Neural progenitor cell (in vitro differentiated cells): ENCODE data around the gene GNG7. TPM values are rescaled to one million over a fixed set of nuclear protein-coding genes. Genes with fewer than 3 reads are reported as not detected.
"Not testable (repeated sequence)": the region's sequence is repeated elsewhere in the genome, so short reads cannot be mapped to it uniquely, and the experiment has no call there.

Source experiments
- DNase-seq: peaks from one replicate; pipeline ENCODE4 v3.0.0-alpha.2; 2016; ENCODE audit warnings: low spot score
- H2AFZ ChIP-seq: fragments of 200-600 bp; sonication (generic); replicated peaks from 2 replicates; pipeline ENCODE4 v1.6.1; 2016; ENCODE audit warnings: antibody characterized with exemption
- H3F3A ChIP-seq: fragments of 200-600 bp; sonication (generic); 2 replicates; pipeline ENCODE4 v1.6.1; 2016; ENCODE audit warnings: antibody characterized with exemption, low read depth
- H3K27ac ChIP-seq: fragments of 200-600 bp; sonication (generic); 2 replicates; pipeline ENCODE4 v1.5.1; 2016; ENCODE audit warnings: mild to moderate bottlenecking
- H3K27me3 ChIP-seq: fragments of 200-600 bp; sonication (generic); 2 replicates; pipeline ENCODE4 v1.6.1; 2016; ENCODE audit warnings: mild to moderate bottlenecking, moderate library complexity
- H3K36me3 ChIP-seq: fragments of 200-600 bp; sonication (generic); 2 replicates; pipeline ENCODE4 v1.5.1; 2016
- H3K4me1 ChIP-seq: fragments of 200-600 bp; sonication (generic); 2 replicates; pipeline ENCODE4 v1.6.1; 2016; ENCODE audit warnings: mixed run types
- H3K4me2 ChIP-seq: fragments of 200-600 bp; sonication (generic); 2 replicates; pipeline ENCODE4 v1.6.1; 2016
- H3K4me3 ChIP-seq: fragments of 200-600 bp; sonication (generic); 2 replicates; pipeline ENCODE4 v1.5.1; 2016
- H3K79me2 ChIP-seq: fragments of 200-600 bp; sonication (generic); 2 replicates; pipeline ENCODE4 v1.6.1; 2016; ENCODE audit warnings: low read depth
- H3K9ac ChIP-seq: fragments of 200-600 bp; sonication (generic); 2 replicates; pipeline ENCODE4 v1.6.1; 2016
- H3K9me3 ChIP-seq: fragments of 200-600 bp; sonication (generic); 2 replicates; pipeline ENCODE4 v1.5.1; 2016; ENCODE audit warnings: low read depth
- H4K20me1 ChIP-seq: fragments of 200-600 bp; sonication (generic); 2 replicates; pipeline ENCODE4 v1.6.1; 2016; ENCODE audit warnings: low read depth
- H3K27ac Mint-ChIP-seq: 3 replicates; pipeline ENCODE4 v1.8.0; 2021; ENCODE audit warnings: mixed read lengths
- H3K27me3 Mint-ChIP-seq: 2 replicates; pipeline ENCODE4 v1.8.0; 2022; ENCODE audit warnings: low read depth, mild to moderate bottlenecking, inconsistent platforms, moderate library complexity, mixed read lengths; ENCODE audit not compliant: insufficient read depth
- H3K36me3 Mint-ChIP-seq: 3 replicates; pipeline ENCODE4 v1.8.0; 2021; ENCODE audit warnings: mixed read lengths
- H3K4me1 Mint-ChIP-seq: 3 replicates; pipeline ENCODE4 v1.8.0; 2021; ENCODE audit warnings: mixed read lengths
- H3K4me3 Mint-ChIP-seq: 3 replicates; pipeline ENCODE4 v1.8.0; 2021; ENCODE audit warnings: mild to moderate bottlenecking, moderate library complexity, mixed read lengths
- H3K9me3 Mint-ChIP-seq: 3 replicates; pipeline ENCODE4 v1.8.0; 2020; ENCODE audit warnings: mixed read lengths
- CTCF ChIP-seq: fragments of 200-600 bp; sonication (generic); IDR thresholded peaks from 2 replicates; pipeline ENCODE4 v1.5.1; 2017; ENCODE audit warnings: antibody characterized with exemption, mild to moderate bottlenecking
- EZH2 ChIP-seq: fragments of 200-600 bp; sonication (generic); IDR thresholded peaks from 2 replicates; pipeline ENCODE4 v1.6.1; 2017; ENCODE audit warnings: antibody characterized with exemption, mild to moderate bottlenecking, moderate library complexity
- EZH2phosphoT487 ChIP-seq: fragments of 200-600 bp; sonication (generic); IDR thresholded peaks from 2 replicates; pipeline ENCODE4 v1.6.1; 2017; ENCODE audit warnings: antibody characterized with exemption
- total RNA-seq: library from RNA; depleted of rRNA; stranded (reverse); fragments of >200 nt; gene quantifications from 2 replicates; pipeline ENCODE4 v1.2.3, GENCODE V29; 2015; ENCODE audit warnings: low replicate concordance

GNG7 gene
- total RNA-seq, 1 donor from 2014 or later = 7.0 TPM

DNA sequence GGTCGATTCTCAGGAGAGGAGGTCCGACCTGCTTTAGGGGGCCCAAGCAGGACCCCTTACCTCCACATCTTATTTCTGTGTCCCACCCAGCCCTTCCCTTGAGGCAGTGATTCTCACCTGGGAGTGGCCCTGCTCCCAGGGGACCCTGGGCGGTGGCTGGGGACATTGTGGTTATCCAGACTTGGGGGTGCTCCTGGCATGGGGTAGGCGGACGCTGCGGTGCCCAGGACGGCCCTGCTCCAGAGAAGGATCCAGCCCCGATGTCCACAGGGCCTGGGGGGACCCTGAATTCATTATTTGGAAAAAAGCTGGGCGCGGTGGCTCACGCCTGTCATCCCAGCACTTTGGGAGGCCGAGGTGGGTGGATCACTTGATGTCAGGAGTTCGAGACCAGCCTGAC lies 142.1 kb downstream of the GNG7 start:
- peaks cover 4% of the 10 kb centered on the region for H3K4me1 ChIP-seq
- no peak overlapping the region for H3K4me2 ChIP-seq
- no peaks in the 10 kb centered on the region for H3K36me3 ChIP-seq
- Mint-ChIP-seq H3K4me3 (no peak overlapping the region), H3K9me3 (peaks cover 4% of the 10 kb centered on the region), H3K27me3 (peaks cover 4% of the 10 kb centered on the region), H3K4me1 (peaks cover 26% of the 10 kb centered on the region), H3K36me3 (no peaks in the 10 kb centered on the region), H3K27ac (no peak overlapping the region)
- no peaks in the 10 kb centered on the region for H3K27me3 ChIP-seq
- no peak overlapping the region for H3K27ac ChIP-seq
- no peaks in the 10 kb centered on the region for H3K9me3 ChIP-seq
- TF ChIP-seq CTCF (no peak), EZH2 (no peak), EZH2phosphoT487 (no peak)
- no peak for DNase-seq
- H2AFZ ChIP-seq = no peak overlapping the region
- H3K9ac ChIP-seq = no peak overlapping the region
- no peak overlapping the region for H3K4me3 ChIP-seq
- no peaks in the 10 kb centered on the region for H3K79me2 ChIP-seq
- H3F3A ChIP-seq = no peaks in the 10 kb centered on the region
- no peaks in the 10 kb centered on the region for H4K20me1 ChIP-seq

GRCh38 chr19:2558543-2558942 lies 144.0 kb downstream of the GNG7 start:
- Mint-ChIP-seq H3K9me3 (peaks cover 4% of the 10 kb centered on the region), H3K27ac (no peak overlapping the region), H3K27me3 (peaks cover 4% of the 10 kb centered on the region), H3K4me1 (peaks cover 29% of the 10 kb centered on the region), H3K36me3 (no peaks in the 10 kb centered on the region), H3K4me3 (no peak overlapping the region)
- Histone ChIP-seq H3K79me2 (no peaks in the 10 kb centered on the region), H2AFZ (no peak overlapping the region), H3K9ac (no peak overlapping the region), H3K4me2 (no peak overlapping the region), H3K27ac (no peak overlapping the region), H3K4me1 (peaks cover 4% of the 10 kb centered on the region), H3K9me3 (no peaks in the 10 kb centered on the region), H3K36me3 (no peaks in the 10 kb centered on the region), H4K20me1 (no peaks in the 10 kb centered on the region), H3K4me3 (no peak overlapping the region), H3K27me3 (no peaks in the 10 kb centered on the region), H3F3A (peaks cover 8% of the 10 kb centered on the region)
- DNase-seq = no peak
- TF ChIP-seq EZH2phosphoT487 (no peak), CTCF (no peak), EZH2 (no peak)

DNA sequence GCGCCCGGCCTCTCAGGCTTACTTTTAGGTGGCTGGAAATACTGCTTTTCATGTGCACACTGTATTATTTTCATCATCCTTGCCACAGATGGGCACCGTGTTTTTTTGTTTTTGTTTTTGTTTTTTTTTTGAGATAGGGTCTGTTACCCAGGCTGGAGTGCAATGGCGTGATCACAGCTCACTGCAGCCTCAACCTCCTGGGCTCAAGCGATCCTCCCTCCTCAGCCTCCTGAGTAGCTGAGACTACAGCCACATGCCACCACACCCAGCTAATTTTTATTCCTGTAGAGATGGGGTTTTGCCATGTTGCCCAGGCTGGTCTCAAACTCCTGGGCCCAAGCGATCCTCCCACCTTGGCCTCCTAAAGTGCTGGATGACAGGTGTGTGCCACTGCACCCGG lies 144.4 kb downstream of the GNG7 start:
- H3K36me3 ChIP-seq, H3K9ac ChIP-seq, H3K27me3 ChIP-seq, H3K9me3 Mint-ChIP-seq, H2AFZ ChIP-seq, H3K27ac Mint-ChIP-seq, H3K4me3 Mint-ChIP-seq, H3K4me3 ChIP-seq, H3K9me3 ChIP-seq, H3K27ac ChIP-seq, H4K20me1 ChIP-seq, H3K4me2 ChIP-seq, H3K36me3 Mint-ChIP-seq, H3K79me2 ChIP-seq, DNase-seq, H3K27me3 Mint-ChIP-seq, H3K4me1 ChIP-seq: not testable (repeated sequence)
- peaks cover 12% of the 10 kb centered on the region for H3F3A ChIP-seq
- H3K4me1 Mint-ChIP-seq = peaks cover 29% of the 10 kb centered on the region

DNA sequence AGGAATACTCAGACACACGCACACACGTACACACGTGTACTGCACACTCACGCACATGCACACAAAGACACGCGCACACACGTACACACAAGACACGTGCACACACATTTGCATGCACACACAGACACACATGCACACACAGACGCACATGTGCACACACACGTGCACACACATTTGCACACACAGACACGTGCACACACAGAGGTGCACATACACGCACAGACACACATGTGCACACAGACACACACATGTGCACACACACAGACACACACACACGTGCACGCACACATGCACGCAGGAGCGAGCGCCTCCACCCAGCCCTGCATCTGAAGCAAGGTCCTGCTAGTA lies 145.4 kb downstream of the GNG7 start:
- Histone ChIP-seq H3K4me2 (no peak overlapping the region), H3K36me3 (no peaks in the 10 kb centered on the region), H3K9me3 (no peaks in the 10 kb centered on the region), H3K27ac (no peak overlapping the region), H3K4me1 (peaks cover 4% of the 10 kb centered on the region), H3K79me2 (no peaks in the 10 kb centered on the region), H2AFZ (no peak overlapping the region), H4K20me1 (no peaks in the 10 kb centered on the region), H3K27me3 (no peaks in the 10 kb centered on the region), H3K4me3 (no peak overlapping the region), H3K9ac (no peak overlapping the region), H3F3A (peaks cover 16% of the 10 kb centered on the region)
- TF ChIP-seq EZH2phosphoT487 (no peak), EZH2 (no peak), CTCF (no peak)
- no peak for DNase-seq
- Mint-ChIP-seq H3K4me1 (peaks cover 26% of the 10 kb centered on the region), H3K9me3 (peaks cover 4% of the 10 kb centered on the region), H3K27ac (no peak overlapping the region), H3K27me3 (peaks cover 4% of the 10 kb centered on the region), H3K36me3 (no peaks in the 10 kb centered on the region), H3K4me3 (peak overlapping the region; percentile 72)
